ENCODE results near the gene C19orf53. TPM values are rescaled to one million over a fixed set of nuclear protein-coding genes. Genes with fewer than 3 reads are reported as not detected.

The C19orf53 gene
- total and polyA plus RNA-seq, 2 of the 13 experiments (the other 11 are each of a cell fraction or from before 2014, with no cell fraction given) = 129 to 130 TPM

GRCh38 chr19:13814550-13814949 is 40.3 kb downstream of the C19orf53 start (continued):
- no peak for TF ChIP-seq SATB2 (CRISPR knock-in tag; IDR thresholded peaks at IDR 0.05)
- TF ChIP-seq ZNF362 (CRISPR knock-in tag; IDR thresholded peaks at IDR 0.05; ENCODE audit: borderline replicate concordance) = no peak
- no peak for TF ChIP-seq SIX4 (CRISPR knock-in tag; IDR thresholded peaks at IDR 0.05)
- no peak for TF ChIP-seq MLX (CRISPR knock-in tag; IDR thresholded peaks at IDR 0.05)
- no peak for TF ChIP-seq ZNF652 (CRISPR knock-in tag; IDR thresholded peaks at IDR 0.05; ENCODE audit: borderline replicate concordance, low read depth)

- H3K9ac ChIP-seq (ENCODE audit: insufficient read depth, low read depth, low read length) = no peak overlapping the region
- no peaks in the 10 kb centered on the region for H4K20me1 ChIP-seq (ENCODE audit: insufficient read depth, low read length)
- FAIRE-seq = no peak
- no peaks in the 10 kb centered on the region for H3K36me3 ChIP-seq (replicated peaks in 1 of 2; ENCODE audit: control insufficient read depth in 1 of 2, insufficient read depth in 2 of 2, low read length in 2 of 2)
- H3K79me2 ChIP-seq (ENCODE audit: insufficient read depth, low read length) = no peaks in the 10 kb centered on the region
- no peak overlapping the region for H3K4me3 ChIP-seq (replicated peaks in 1 of 3; ENCODE audit: insufficient read depth in 1 of 3, low read depth in 2 of 3, low read length in 3 of 3)
- peak; percentile 72 for ATAC-seq
- no peak overlapping the region for H2AFZ ChIP-seq (ENCODE audit: low read length)
- H3K9me3 ChIP-seq (ENCODE audit: low read length) = no peaks in the 10 kb centered on the region
- no TSS peak for BruUV-seq (replicated peaks)
- WGBS (ENCODE audit: low lambda C conversion rate) = 75% methylated on average over 1 of the region's 11 CpGs
- no peaks in the 10 kb centered on the region for H3K4me1 ChIP-seq (ENCODE audit: insufficient read depth, low read length)
- H3K27ac ChIP-seq (ENCODE audit: extremely low read length, insufficient read depth, low read length) = no peak overlapping the region
- CTCF ChIA-PET (ENCODE audit: low intra/inter-chr PET ratio, low total read pairs) = no interaction called here
- DNase-seq (ENCODE audit: low spot score) = no peak
- TF ChIP-seq NCOA1 (CRISPR knock-in tag; IDR thresholded peaks at IDR 0.05) (no peak), ZNF770 (CRISPR knock-in tag; IDR thresholded peaks at IDR 0.05) (0 out of 2 replicates have a peak, but pooled peaks have one; percentile 15)
- intact Hi-C loops (cut with micrococcal nuclease; ENCODE audit: unreplicated experiment) (no loop called here), in situ Hi-C loops (cut with HindIII; ENCODE audit: extremely low pct_ligation_motif_present, low pct_unique_long_range_greater_than_20kb) (no loop called here)
- POLR2A ChIA-PET = interaction anchor here (1.5 kb wide), 1 partner anchor 22 kb away, joined by 4 read pairs; the partner anchor contains the start of gene ZSWIM4
- H3K4me2 ChIP-seq (ENCODE audit: low read depth, low read length) = no peak overlapping the region
- no peaks in the 10 kb centered on the region; a peak in 1 of 5 replicates for H3K27me3 ChIP-seq (ENCODE audit: control insufficient read depth in 1 of 2, insufficient read depth in 2 of 2, low read length in 2 of 2)
Observed at GRCh38 chr19:13817018-13817614, 42.9 kb downstream of the C19orf53 start.

All from HepG2 (cell line).